GM23338 (cell line): ENCODE data around the gene SBF1. TPM values are rescaled to one million over a fixed set of nuclear protein-coding genes. Genes with fewer than 3 reads are reported as not detected.

Experiments
- ATAC-seq: fragments of 200-7000 bp; cut with Tn5 transposase; 3 replicates; pipeline ENCODE4 v1.9.1; 2020
- DNase-seq: peaks from one replicate; pipeline ENCODE4 v3.0.0-alpha.2; 2015; ENCODE audit warnings: low spot score
- H2AFZ ChIP-seq: fragments of 200-600 bp; sonication (generic); 2 replicates; pipeline ENCODE4 v1.8.0; 2016; ENCODE audit warnings: antibody characterized with exemption, mild to moderate bottlenecking, moderate library complexity
- H3F3A ChIP-seq: fragments of 200-600 bp; sonication (generic); replicated peaks from 2 replicates; pipeline ENCODE4 v1.8.0; 2017; ENCODE audit warnings: antibody characterized with exemption, mixed run types, low read depth
- H3K27ac ChIP-seq: fragments of 200-600 bp; sonication (generic); 2 replicates; pipeline ENCODE4 v1.6.1; 2016; ENCODE audit warnings: low read depth
- H3K27me3 ChIP-seq: fragments of 200-600 bp; sonication (generic); 2 replicates; pipeline ENCODE4 v1.8.0; 2016; ENCODE audit warnings: mild to moderate bottlenecking, mixed run types, moderate library complexity; ENCODE audit not compliant: insufficient read depth
- H3K36me3 ChIP-seq: fragments of 200-600 bp; sonication (generic); 2 replicates; pipeline ENCODE4 v1.8.0; 2016; ENCODE audit warnings: mild to moderate bottlenecking; ENCODE audit not compliant: insufficient read depth
- H3K4me1 ChIP-seq: fragments of 200-600 bp; sonication (generic); 2 replicates; pipeline ENCODE4 v1.8.0; 2016; ENCODE audit warnings: mild to moderate bottlenecking, moderate library complexity; ENCODE audit not compliant: insufficient read depth
- H3K4me2 ChIP-seq: fragments of 200-600 bp; sonication (generic); 2 replicates; pipeline ENCODE4 v1.7.1; 2017; ENCODE audit warnings: mixed run types
- H3K4me3 ChIP-seq: fragments of 200-600 bp; sonication (generic); 2 replicates; pipeline ENCODE4 v1.6.1; 2016; ENCODE audit warnings: mixed run types
- H3K79me2 ChIP-seq: fragments of 200-600 bp; sonication (generic); replicated peaks from 2 replicates; pipeline ENCODE4 v1.8.0; 2017; ENCODE audit warnings: mild to moderate bottlenecking; ENCODE audit not compliant: insufficient read depth
- H3K9me2 ChIP-seq: fragments of 200-600 bp; sonication (generic); 2 replicates; pipeline ENCODE4 v1.8.0; 2017; ENCODE audit not compliant: insufficient read depth
- H4K20me1 ChIP-seq: fragments of 200-600 bp; sonication (generic); replicated peaks from 2 replicates; pipeline ENCODE4 v1.8.0; 2017; ENCODE audit warnings: mild to moderate bottlenecking; ENCODE audit not compliant: insufficient read depth
- H3K27ac Mint-ChIP-seq: 2 replicates; pipeline ENCODE4 v1.8.0; 2020; ENCODE audit warnings: inconsistent platforms, mild to moderate bottlenecking, moderate library complexity, mixed read lengths
- H3K27me3 Mint-ChIP-seq: 3 replicates; pipeline ENCODE4 v1.8.0; 2022; ENCODE audit warnings: low read depth, mild to moderate bottlenecking, moderate library complexity, mixed read lengths, inconsistent platforms; ENCODE audit not compliant: insufficient read depth, poor library complexity
- H3K36me3 Mint-ChIP-seq: 3 replicates; pipeline ENCODE4 v1.8.0; 2021; ENCODE audit warnings: low read depth, mild to moderate bottlenecking, inconsistent platforms, moderate library complexity, mixed read lengths
- H3K4me1 Mint-ChIP-seq: 3 replicates; pipeline ENCODE4 v1.8.0; 2020; ENCODE audit warnings: mild to moderate bottlenecking, inconsistent platforms, mixed read lengths
- H3K4me3 Mint-ChIP-seq: 3 replicates; pipeline ENCODE4 v1.8.0; 2021; ENCODE audit warnings: moderate library complexity, mild to moderate bottlenecking, inconsistent platforms, mixed read lengths
- H3K9me3 Mint-ChIP-seq: 3 replicates; pipeline ENCODE4 v1.8.0; 2020; ENCODE audit warnings: moderate library complexity, mild to moderate bottlenecking, inconsistent platforms, mixed read lengths
- CREB1 ChIP-seq: fragments of 250-450 bp; sonication (Bioruptor Pico); IDR thresholded peaks from 2 replicates; pipeline ENCODE4 v1.5.0; 2020; ENCODE audit warnings: low read depth, mild to moderate bottlenecking, moderate library complexity
- CTCF ChIP-seq, 2 experiments: fragments of 200-600 bp in 1 of 2; sonication (generic) in 1 of 2; conservative IDR thresholded peaks; 2 replicates each; pipeline versions ENCODE4 v1.5.1 to v1.6.1; 2016 to 2017; ENCODE audit warnings: antibody characterized with exemption in 2 of 2, low read depth in 2 of 2, mild to moderate bottlenecking in 2 of 2, moderate library complexity in 1 of 2
- EZH2 ChIP-seq: fragments of 200-600 bp; sonication (generic); IDR thresholded peaks from one replicate; pipeline ENCODE4 v1.8.0; 2017; ENCODE audit warnings: antibody characterized with exemption, mild to moderate bottlenecking, low read depth; ENCODE audit not compliant: unreplicated experiment
- EZH2phosphoT487 ChIP-seq: fragments of 200-600 bp; sonication (generic); IDR thresholded peaks from one replicate; pipeline ENCODE4 v1.8.1; 2018; ENCODE audit warnings: antibody characterized with exemption; ENCODE audit not compliant: unreplicated experiment
- JUNB ChIP-seq: IDR thresholded peaks from one replicate; pipeline ENCODE4 v1.6.1; 2016; ENCODE audit warnings: antibody characterized with exemption; ENCODE audit not compliant: unreplicated experiment
- NANOG ChIP-seq: IDR thresholded peaks from 2 replicates; pipeline ENCODE4 v1.6.1; 2016; ENCODE audit warnings: antibody characterized with exemption, borderline replicate concordance
- POLR2AphosphoS5 ChIP-seq: IDR thresholded peaks from 2 replicates; pipeline ENCODE4 v1.6.1; 2016; ENCODE audit warnings: antibody characterized with exemption, low read depth
- REST ChIP-seq: IDR thresholded peaks from one replicate; pipeline ENCODE4 v1.6.1; 2018; ENCODE audit warnings: antibody characterized with exemption; ENCODE audit not compliant: unreplicated experiment
- STAT1 ChIP-seq: IDR thresholded peaks from one replicate; pipeline ENCODE4 v1.6.1; 2016; ENCODE audit warnings: antibody characterized with exemption; ENCODE audit not compliant: unreplicated experiment
- ZNF114 ChIP-seq: fragments of 250-450 bp; sonication (Bioruptor Pico); IDR thresholded peaks from 2 replicates; pipeline ENCODE4 v1.5.0; 2020; ENCODE audit warnings: mild to moderate bottlenecking, moderate library complexity
- ZNF331 ChIP-seq: fragments of 250-450 bp; sonication (Bioruptor Pico); IDR thresholded peaks from 2 replicates; pipeline ENCODE4 v1.5.0; 2020; ENCODE audit warnings: low read depth, mild to moderate bottlenecking, moderate library complexity
- polyA plus RNA-seq: library from polyadenylated mRNA; unstranded; fragments of >200 nt; fragmentation: Nextera tagmentation; extraction: Ambion mirVana; gene quantifications from 2 replicates; pipeline ENCODE4 v1.2.1, GENCODE V29; 2016
- total RNA-seq: library from RNA; depleted of rRNA; stranded (reverse); fragments of >200 nt; shearing (Covaris generic); gene quantifications from 2 replicates; pipeline ENCODE4 v1.2.3, GENCODE V29; 2014
- TF ChIP-seq, protein P1 (sequence below): IDR thresholded peaks from 2 replicates; pipeline ENCODE4 v1.6.1; 2016; ENCODE audit warnings: antibody characterized with exemption

Gene SBF1
- total and polyA plus RNA-seq, 2 experiments from 2014 or later = 26.5 to 85.4 TPM

- TF ChIP-seq ZNF114 (CRISPR knock-in tag) (no peak), EZH2phosphoT487 (no peak), POLR2AphosphoS5 (no peak), STAT1 (no peak)
Measured at GRCh38 chr22:50444663-50445062, 30.2 kb downstream of the SBF1 start (continued).

DNA sequence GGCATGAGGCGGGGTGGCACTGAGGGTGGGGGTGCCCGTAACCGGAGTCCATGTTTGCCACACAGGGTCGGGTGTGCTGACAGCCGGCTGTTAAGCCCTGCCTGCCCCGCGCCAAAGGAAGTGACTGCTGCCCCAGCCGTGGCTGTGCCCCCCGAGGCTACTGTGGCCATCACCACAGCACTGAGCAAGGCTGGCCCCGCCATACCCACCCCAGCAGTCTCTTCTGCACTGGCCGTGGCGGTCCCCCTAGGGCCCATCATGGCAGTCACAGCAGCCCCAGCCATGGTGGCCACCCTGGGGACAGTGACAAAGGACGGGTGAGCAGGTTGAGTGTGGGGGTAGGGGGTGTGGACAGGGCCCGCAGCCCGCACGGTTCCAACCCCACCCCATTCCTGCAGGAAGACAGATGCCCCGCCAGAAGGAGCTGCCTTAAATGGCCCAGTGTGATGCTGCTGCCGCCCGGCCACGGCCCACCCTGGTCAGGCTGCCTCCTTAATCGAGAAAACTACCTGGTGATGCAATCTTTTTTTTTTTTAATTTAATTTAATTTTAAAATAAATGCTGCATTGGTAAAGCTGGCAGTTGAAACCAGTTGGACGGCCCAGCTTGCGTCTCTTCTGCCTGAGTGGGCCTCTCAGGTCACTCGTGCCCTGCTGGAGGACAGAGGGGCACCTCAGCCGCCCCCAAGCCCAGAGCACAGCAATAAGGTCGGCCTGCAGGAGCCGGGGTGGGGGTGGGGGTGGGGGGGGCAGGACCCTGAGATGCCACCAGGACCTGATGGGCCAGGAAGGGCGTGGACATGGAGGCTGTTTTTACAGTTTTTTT lies 30.8 kb downstream of the SBF1 start:
- no peaks in the 10 kb centered on the region for H3K9me3 Mint-ChIP-seq
- H3K27ac ChIP-seq = no peak overlapping the region

DNA sequence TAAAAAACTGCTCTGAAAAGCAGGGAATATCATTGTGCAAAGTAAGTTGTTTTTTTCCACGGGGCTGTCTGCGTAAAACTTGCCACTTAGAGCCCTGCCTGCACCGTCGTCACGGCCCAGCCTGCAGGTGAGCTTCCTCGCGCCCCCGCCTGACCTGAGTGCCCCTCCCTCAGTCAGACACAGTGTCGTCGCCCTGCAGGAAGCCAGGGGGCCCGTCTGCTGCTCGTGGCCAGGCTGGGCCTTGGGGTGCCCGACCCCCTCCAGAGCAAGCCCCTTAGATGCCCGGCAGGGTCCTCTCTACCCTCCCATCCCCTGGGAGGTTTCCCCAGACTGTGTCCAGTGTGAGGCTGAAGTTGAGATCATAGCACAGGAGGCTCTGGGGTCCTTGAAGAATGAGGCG lies 31.6 kb downstream of the SBF1 start:
- H3K4me1 Mint-ChIP-seq = peaks cover 17% of the 10 kb centered on the region
- no peak overlapping the region for H2AFZ ChIP-seq
- H3K27ac Mint-ChIP-seq = no peak overlapping the region
- no peaks in the 10 kb centered on the region for H3K9me2 ChIP-seq
- no peak for DNase-seq
- no peak overlapping the region for H3K4me2 ChIP-seq
- peaks cover 5% of the 10 kb centered on the region for H3K36me3 Mint-ChIP-seq
- H3K4me3 Mint-ChIP-seq = no peak overlapping the region
- no peak overlapping the region for H3K27ac ChIP-seq
- H3K4me1 ChIP-seq = no peaks in the 10 kb centered on the region; the same call in 1 of the 2 replicates
- no peaks in the 10 kb centered on the region for H3K9me3 Mint-ChIP-seq
- H3K27me3 Mint-ChIP-seq = peaks cover 28% of the 10 kb centered on the region
- H3K27me3 ChIP-seq = no peaks in the 10 kb centered on the region
- no peak overlapping the region for H3K4me3 ChIP-seq
- no peaks in the 10 kb centered on the region for H3K79me2 ChIP-seq
- peaks cover 5% of the 10 kb centered on the region; the same call in 1 of the 2 replicates for H3F3A ChIP-seq
- H4K20me1 ChIP-seq = no peaks in the 10 kb centered on the region; the same call in 1 of the 2 replicates
- no peaks in the 10 kb centered on the region for H3K36me3 ChIP-seq
- no peak for ATAC-seq
- TF ChIP-seq REST (no peak), POLR2AphosphoS5 (no peak), CREB1 (CRISPR knock-in tag) (no peak), ZNF331 (CRISPR knock-in tag) (no peak), JUNB (no peak), NANOG (no peak), EZH2phosphoT487 (no peak), EZH2 (no peak), CTCF (conservative IDR thresholded peaks at IDR 0.05; ENCODE audit: low read depth in 2 of 2) (no peak), ZNF114 (CRISPR knock-in tag) (no peak), STAT1 (no peak)
- TF ChIP-seq, protein P1, sequence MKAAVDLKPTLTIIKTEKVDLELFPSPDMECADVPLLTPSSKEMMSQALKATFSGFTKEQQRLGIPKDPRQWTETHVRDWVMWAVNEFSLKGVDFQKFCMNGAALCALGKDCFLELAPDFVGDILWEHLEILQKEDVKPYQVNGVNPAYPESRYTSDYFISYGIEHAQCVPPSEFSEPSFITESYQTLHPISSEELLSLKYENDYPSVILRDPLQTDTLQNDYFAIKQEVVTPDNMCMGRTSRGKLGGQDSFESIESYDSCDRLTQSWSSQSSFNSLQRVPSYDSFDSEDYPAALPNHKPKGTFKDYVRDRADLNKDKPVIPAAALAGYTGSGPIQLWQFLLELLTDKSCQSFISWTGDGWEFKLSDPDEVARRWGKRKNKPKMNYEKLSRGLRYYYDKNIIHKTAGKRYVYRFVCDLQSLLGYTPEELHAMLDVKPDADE = no peak

More for the DNA sequence above, 30.8 kb downstream of the SBF1 start:
- Histone ChIP-seq H3K4me3 (no peak overlapping the region), H3F3A (peaks cover 5% of the 10 kb centered on the region; the same call in 1 of the 2 replicates), H3K79me2 (no peaks in the 10 kb centered on the region), H3K4me1 (no peaks in the 10 kb centered on the region; the same call in 1 of the 2 replicates), H3K27me3 (no peaks in the 10 kb centered on the region), H3K4me2 (no peak overlapping the region), H4K20me1 (peaks cover 5% of the 10 kb centered on the region; the same call in 1 of the 2 replicates), H3K36me3 (no peaks in the 10 kb centered on the region), H2AFZ (no peak overlapping the region), H3K9me2 (no peaks in the 10 kb centered on the region)
- no peak overlapping the region for H3K4me3 Mint-ChIP-seq
- H3K27me3 Mint-ChIP-seq = peaks cover 26% of the 10 kb centered on the region
- TF ChIP-seq ZNF331 (CRISPR knock-in tag) = no peak
- TF ChIP-seq EZH2 = no peak
- peak; percentile 26; the same call in 1 of the 2 replicates for TF ChIP-seq POLR2AphosphoS5
- no peak for DNase-seq
- peaks cover 13% of the 10 kb centered on the region for H3K36me3 Mint-ChIP-seq
- no peak overlapping the region for H3K27ac Mint-ChIP-seq
- H3K4me1 Mint-ChIP-seq = peaks cover 17% of the 10 kb centered on the region
- ATAC-seq = no peak
